Omental fat pad (tissue), 4 donors: Measurements from ENCODE around the gene OR2D3. TPM values are rescaled to one million over a fixed set of nuclear protein-coding genes. Genes with fewer than 3 reads are reported as not detected.
"Not testable (repeated sequence)": the region's sequence is repeated elsewhere in the genome, so short reads cannot be mapped to it uniquely, and the experiment has no call there.

Source experiments
- ATAC-seq: fragments of 150-250 bp; one replicate; pipeline ENCODE4 v1.9.1; 2016; ENCODE audit warnings: mild to moderate bottlenecking, moderate library complexity; ENCODE audit not compliant: low FRiP score
- DNase-seq: peaks from one replicate; pipeline ENCODE4 v3.0.0-alpha.2; 2019; ENCODE audit warnings: low spot score
- total RNA-seq, 4 donors: library from RNA; depleted of rRNA; stranded (reverse); fragments of >200 nt; gene quantifications; one replicate each; pipeline ENCODE4 v1.1.0, GENCODE V29; 2016
- TF ChIP-seq, protein P1 (sequence below), 3 donors: fragments of 450-650 bp; IDR thresholded peaks; one replicate each; pipeline ENCODE4 v1.5.1; 2016 to 2017; ENCODE audit warnings: antibody characterized with exemption in 3 of 3, mild to moderate bottlenecking in 3 of 3, moderate library complexity in 2 of 3

The OR2D3 gene
- total RNA-seq, 4 donors from 2014 or later = not detected

DNA sequence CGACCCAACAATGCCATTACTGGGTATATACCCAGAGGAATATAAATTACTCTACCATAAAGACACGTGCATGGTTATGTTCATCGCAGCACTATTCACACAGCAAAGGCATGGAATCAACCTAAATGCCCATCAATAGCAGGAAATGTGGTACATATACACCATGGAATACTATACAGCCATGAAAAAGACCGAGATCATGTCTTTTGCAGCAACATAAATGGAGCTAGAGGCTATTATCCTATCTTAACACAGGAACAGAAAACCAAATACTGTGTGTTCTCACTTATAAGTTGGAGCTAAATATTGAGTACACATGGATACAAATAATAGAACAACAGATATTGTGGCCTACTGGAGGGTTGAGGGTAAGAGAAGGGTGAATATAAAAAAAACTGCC lies 32.0 kb upstream of the OR2D3 start:
- DNase-seq (no peak), ATAC-seq (no peak)
- TF ChIP-seq, protein P1, sequence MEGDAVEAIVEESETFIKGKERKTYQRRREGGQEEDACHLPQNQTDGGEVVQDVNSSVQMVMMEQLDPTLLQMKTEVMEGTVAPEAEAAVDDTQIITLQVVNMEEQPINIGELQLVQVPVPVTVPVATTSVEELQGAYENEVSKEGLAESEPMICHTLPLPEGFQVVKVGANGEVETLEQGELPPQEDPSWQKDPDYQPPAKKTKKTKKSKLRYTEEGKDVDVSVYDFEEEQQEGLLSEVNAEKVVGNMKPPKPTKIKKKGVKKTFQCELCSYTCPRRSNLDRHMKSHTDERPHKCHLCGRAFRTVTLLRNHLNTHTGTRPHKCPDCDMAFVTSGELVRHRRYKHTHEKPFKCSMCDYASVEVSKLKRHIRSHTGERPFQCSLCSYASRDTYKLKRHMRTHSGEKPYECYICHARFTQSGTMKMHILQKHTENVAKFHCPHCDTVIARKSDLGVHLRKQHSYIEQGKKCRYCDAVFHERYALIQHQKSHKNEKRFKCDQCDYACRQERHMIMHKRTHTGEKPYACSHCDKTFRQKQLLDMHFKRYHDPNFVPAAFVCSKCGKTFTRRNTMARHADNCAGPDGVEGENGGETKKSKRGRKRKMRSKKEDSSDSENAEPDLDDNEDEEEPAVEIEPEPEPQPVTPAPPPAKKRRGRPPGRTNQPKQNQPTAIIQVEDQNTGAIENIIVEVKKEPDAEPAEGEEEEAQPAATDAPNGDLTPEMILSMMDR (IDR thresholded peaks at IDR 0.05) = no peak

DNA sequence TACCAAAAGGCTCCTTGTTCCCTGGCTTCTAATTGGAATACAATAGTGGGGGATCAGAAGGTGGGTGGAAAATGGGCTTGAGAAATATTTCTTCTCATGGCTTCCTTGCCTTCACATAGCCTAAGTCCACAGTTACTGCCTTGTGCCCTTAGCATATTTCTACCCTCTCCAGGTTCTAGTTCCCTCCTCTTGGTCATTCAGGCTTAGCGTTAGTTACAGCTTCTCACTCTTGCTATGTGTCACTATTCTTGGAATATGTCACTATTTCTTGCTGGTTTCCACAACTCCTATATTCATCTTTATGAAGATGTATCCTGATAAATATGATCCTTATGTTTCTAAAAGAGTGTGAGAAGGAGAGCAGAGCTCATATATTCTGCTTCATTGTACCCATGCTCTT lies 31.0 kb upstream of the OR2D3 start:
- ATAC-seq (no peak), DNase-seq (no peak)
- TF ChIP-seq, protein P1 (IDR thresholded peaks at IDR 0.05) = no peak

DNA sequence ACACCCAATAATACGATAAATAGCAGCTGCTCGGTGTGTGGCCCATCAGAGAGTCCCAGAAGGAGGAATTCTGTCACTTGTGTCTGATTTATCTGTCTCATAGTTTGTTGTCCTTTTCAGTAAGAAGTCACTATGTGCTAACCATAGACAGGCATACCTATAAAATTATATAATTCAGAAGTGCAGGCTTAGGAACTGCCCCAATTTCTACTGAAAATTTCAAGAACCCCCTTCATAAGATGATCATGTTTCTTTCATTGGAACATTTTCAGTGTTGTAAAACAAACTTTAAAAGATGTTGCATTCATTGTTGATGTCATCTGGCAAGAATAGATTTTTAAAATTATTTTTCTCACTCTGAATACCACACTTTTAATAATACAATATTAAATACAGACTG lies 28.4 kb upstream of the OR2D3 start, which contains the start of gene OR2D2:
TSS of gene OR2D2 (minus strand) at position 101 of the 400 bp plus-strand sequence. CDS start at position 101, 0 bp downstream.
- TF ChIP-seq, protein P1 (IDR thresholded peaks at IDR 0.05) = no peak
- ATAC-seq = no peak
- no peak for DNase-seq

DNA sequence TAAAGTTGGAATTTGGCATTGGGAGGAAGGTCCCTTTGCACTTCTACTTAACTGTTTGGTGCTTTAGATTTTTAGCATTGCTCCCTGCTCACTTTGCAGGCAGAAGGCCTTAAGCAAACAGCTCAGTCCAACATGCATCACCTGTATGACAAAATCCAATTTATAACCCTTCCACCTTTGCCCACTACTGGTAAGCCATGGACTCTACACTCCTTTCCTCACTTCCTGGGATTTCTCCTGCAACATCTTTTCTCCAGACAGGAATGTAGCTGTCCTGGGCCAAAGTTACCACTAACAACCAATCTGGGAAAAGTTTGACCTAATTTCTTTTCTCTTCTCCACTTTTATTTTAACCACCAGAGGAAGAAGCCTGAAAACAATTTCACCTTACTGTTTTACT lies 26.7 kb upstream of the OR2D3 start:
- DNase-seq (no peak), ATAC-seq (no peak)
- TF ChIP-seq, protein P1 (IDR thresholded peaks at IDR 0.05) = no peak

DNA sequence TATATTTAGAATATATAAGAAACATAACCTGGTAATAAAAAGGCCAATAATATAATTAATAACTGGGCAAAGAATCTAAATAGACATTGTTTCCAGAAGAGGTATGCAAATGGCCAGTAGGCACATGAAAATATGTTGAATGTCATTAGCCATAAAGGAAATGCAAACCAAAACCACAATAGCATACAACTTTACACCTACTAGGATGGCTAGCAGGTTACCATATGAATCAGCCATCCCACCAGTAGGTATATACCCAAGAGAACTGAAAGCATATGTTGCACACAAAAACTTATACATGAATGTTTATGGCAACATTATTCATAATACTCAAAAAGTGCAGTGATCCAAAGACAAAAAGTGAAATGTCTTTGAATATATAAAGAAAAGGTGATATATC lies 25.8 kb upstream of the OR2D3 start:
- DNase-seq (no peak), ATAC-seq (no peak)
- TF ChIP-seq, protein P1 (IDR thresholded peaks at IDR 0.05) = no peak

DNA sequence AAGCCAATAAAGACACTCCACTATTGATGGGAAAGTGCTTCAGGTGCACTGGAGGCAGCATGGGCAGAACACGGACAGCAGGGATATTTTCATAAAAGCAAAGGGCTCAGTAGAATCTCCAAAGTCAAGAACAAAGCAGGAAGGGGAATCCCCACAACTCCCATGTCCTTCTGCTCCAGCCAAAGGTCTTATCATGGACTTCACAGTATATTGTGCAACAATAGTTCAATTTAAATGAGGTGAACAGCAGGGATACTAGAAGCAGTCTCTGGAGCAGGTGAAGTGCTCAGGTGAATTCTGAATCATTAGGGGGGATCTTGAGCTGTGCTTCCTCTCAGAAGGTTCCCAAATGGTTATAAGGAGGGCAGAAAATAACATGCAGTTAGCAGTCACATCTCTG lies 21.9 kb upstream of the OR2D3 start:
- TF ChIP-seq, protein P1 (IDR thresholded peaks at IDR 0.05) = no peak
- ATAC-seq = no peak

DNA sequence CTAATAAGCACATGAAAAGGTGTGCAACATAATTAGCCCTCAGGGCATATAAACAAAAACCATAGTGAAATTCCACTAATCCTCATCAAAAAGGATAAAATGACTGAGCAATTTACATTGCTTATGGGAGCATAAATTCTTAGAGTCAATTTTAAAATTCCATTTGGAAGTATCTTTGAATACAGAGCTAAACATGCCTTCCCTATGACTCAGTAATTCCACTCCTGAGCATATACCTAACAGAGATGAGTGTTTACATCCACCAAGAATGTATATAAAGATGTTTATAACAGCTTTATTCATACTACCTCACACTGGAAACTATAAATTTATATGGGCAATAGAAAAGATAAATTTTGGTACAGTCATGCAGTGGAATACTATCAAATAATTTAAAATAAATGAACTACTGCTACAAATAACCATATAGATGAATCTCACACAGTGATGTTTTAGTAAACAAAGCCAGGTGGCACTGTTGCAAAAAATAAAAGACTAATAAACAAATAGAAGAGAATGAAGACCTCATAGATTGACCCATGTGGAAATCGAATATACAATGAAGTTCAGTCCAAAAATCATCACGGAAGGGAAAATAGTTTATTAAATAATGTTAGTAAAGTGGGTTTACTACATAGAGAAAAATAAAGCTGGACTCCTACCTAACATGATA lies 20.3 kb upstream of the OR2D3 start:
- TF ChIP-seq, protein P1 (IDR thresholded peaks at IDR 0.05) = no peak
- ATAC-seq (no peak), DNase-seq (no peak)

More for the DNA sequence above, 21.9 kb upstream of the OR2D3 start:
- DNase-seq = no peak

DNA sequence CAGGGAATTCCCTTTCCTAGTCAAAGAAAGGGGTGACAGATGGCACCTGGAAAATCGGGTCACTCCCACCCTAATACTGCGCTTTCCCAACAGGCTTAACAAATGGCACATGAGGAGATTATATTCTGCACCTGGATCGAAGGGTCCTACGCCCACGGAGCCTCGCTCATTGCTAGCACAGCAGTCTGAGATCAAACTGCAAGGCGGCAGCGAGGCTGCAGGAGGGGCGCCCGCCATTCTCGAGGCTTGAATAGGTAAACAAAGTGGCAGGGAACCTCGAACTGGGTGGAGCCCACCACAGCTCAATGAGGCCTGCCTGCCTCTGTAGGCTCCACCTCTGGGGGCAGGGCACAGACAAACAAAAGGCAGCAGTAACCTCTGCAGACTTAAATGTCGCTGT lies 16.0 kb upstream of the OR2D3 start:
- DNase-seq, ATAC-seq: not testable (repeated sequence)
